ENCODE data around the gene IFT20. TPM values are rescaled to one million over a fixed set of nuclear protein-coding genes. Genes with fewer than 3 reads are reported as not detected.

Gene IFT20
- total and polyA plus RNA-seq, 9 donors: 20.2 to 49.2 (median 31.7) TPM

DNA sequence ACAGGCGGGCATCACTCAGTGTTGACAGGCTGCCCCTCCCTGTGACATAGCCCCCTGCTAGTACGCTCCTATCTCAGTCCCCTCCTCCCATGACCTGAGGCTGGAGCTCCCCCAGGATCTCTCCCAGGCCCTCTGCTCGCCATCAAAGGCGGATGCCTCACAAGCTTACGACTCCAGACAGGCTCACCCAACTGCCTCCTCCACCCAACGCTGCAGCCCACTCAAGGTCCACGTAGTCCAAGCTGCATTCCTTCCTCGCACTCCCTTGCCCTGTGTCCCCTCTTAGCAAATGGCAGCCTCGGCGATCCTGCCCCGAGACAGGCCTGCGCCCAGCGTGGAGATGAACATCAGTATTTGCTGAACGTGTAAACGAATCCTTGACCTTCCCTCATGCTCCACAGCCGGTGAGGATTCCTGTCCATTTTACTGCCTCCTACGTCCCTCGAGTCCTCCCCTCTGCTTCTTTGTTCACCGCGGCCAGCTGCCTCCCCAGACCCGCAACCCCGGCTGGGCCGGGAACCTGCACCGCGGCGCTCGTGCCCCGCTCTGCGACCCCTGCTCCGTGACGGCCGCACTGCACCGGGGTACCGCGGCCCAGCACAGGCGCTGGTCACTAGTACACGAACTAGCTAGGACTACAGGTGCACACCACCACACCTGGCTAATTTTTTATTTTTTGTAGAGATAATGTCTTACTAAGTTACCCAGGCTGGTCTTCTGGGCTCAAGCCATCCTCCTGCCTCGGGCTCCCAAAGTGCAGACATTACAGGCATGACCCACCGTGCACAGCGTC lies 17.1 kb downstream of the IFT20 start:
- DNase-seq: peak in 1 of 5 donors; percentile 41
- no peaks in the 10 kb centered on the region for H3K9me3 ChIP-seq

DNA sequence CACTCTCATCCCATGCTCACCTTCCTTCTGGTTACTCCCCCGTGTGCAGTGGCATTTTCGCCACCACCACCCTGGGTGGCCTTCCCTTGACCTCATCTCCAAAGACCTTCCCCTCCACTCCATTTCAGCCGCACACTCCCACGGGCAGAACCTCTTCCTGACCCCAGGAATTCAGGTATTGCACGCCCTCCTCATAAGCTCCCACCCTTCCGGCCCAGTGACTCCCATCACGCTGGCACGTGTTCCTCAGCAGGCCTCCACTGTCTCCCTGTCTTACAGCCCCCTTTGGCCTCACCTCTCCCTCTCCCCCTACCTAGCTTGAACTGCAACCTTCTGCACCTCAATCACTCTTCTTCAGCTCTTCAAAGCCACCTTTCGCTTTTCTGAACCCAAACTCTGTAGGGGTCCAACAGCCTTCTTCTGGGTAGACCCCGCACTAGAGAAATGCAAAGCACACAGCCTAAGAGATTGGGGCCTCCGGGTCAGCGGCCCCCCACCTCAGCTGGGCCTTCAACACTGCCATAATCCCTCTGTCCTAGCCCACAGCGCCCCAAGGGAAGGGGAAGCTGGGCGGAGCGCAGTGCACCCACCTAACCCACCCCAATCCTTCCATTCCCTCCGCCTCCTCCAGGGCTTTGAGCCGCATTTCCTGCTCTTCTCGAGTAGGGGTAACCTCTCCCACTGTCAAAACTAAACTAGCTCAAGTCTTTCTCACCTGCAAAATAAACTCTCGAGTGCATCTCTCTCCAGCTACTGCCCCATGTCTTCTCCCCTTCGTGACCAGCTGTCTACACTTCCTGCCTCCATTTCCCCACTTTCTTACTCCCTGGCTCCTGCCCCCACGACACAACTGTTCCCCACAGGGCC lies 17.9 kb downstream of the IFT20 start:
- TF ChIP-seq EP300 (IDR thresholded peaks at IDR 0.05) (no peak), POLR2A (IDR thresholded peaks at IDR 0.05) (no peak)
- TF ChIP-seq, protein P1, sequence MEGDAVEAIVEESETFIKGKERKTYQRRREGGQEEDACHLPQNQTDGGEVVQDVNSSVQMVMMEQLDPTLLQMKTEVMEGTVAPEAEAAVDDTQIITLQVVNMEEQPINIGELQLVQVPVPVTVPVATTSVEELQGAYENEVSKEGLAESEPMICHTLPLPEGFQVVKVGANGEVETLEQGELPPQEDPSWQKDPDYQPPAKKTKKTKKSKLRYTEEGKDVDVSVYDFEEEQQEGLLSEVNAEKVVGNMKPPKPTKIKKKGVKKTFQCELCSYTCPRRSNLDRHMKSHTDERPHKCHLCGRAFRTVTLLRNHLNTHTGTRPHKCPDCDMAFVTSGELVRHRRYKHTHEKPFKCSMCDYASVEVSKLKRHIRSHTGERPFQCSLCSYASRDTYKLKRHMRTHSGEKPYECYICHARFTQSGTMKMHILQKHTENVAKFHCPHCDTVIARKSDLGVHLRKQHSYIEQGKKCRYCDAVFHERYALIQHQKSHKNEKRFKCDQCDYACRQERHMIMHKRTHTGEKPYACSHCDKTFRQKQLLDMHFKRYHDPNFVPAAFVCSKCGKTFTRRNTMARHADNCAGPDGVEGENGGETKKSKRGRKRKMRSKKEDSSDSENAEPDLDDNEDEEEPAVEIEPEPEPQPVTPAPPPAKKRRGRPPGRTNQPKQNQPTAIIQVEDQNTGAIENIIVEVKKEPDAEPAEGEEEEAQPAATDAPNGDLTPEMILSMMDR (IDR thresholded peaks at IDR 0.05): no peak
- DNase-seq: no peak
- WGBS, 3 donors: 82% methylated on average over 21 of the region's 21 CpGs
- intact Hi-C loops (cut with DNase I): no loop called here
- Histone ChIP-seq H3K9me3 (no peaks in the 10 kb centered on the region), H3K27me3 (no peaks in the 10 kb centered on the region), H3K36me3 (no peaks in the 10 kb centered on the region), H3K27ac (no peak overlapping the region), H3K4me3 (no peak overlapping the region), H3K4me1 (ENCODE audit: insufficient read depth) (peaks cover 6% of the 10 kb centered on the region)

More for the DNA sequence above, 17.1 kb downstream of the IFT20 start:
- Histone ChIP-seq H3K27ac (peak overlapping the region in 1 of 2 donors; percentile 16), H3K4me3 (peak overlapping the region; percentile 50), H3K4me1 (ENCODE audit: insufficient read depth) (peaks cover 6% of the 10 kb centered on the region), H3K27me3 (no peaks in the 10 kb centered on the region), H3K36me3 (no peaks in the 10 kb centered on the region)
- WGBS, 3 donors: 8 to 12% (median 11%) methylated on average over 40 of the region's 40 CpGs
- intact Hi-C loops (cut with DNase I): no loop called here
- no peak for TF ChIP-seq POLR2A (IDR thresholded peaks at IDR 0.05)
- TF ChIP-seq, protein P1 (IDR thresholded peaks at IDR 0.05): no peak

DNA sequence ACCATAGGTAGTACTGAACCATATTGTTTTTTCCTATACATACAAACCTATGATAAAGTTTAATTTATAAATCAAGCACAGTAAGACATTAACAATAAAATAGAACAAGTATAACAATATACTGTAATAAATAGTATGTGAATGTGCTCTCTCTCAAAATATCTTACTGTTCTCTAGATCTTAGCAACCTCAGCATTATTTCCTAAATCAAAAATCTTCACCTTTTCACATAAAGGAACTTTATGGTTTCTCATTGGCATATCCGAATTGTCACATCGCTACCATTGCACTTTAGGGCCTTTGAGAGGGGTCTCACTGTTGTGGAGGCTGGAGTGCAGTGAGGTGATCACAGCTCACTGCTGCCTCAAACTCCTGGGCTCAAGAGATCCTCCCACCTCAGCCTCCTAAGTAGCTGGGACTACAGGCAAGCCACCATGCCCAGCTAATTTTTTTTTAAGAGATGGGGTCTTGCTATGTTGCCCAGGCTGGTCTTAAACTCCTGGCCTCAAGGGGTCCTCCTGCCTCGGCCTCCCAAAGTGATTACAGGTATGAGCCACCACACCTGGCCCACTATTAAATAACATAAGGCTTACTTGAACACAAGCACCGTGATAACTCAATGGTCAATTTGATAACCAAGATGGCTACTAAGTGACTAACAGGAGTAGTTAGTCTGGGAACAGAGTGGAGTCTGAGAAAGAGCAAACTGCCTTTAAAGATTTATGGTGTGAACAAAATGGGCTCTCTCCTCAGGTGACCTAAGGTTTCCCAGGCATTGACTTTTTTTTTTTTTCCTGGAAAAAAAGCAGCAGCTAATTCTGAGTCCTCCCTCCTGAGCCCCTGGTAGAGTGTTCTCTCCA lies 19.2 kb downstream of the IFT20 start:
- Histone ChIP-seq H3K9me3 (no peaks in the 10 kb centered on the region), H3K27ac (no peak overlapping the region), H3K27me3 (no peaks in the 10 kb centered on the region), H3K36me3 (no peaks in the 10 kb centered on the region), H3K4me1 (ENCODE audit: insufficient read depth) (peaks cover 6% of the 10 kb centered on the region), H3K4me3 (no peak overlapping the region)
- DNase-seq: no peak
- TF ChIP-seq POLR2A (IDR thresholded peaks at IDR 0.05) (no peak), EP300 (IDR thresholded peaks at IDR 0.05) (no peak)
- intact Hi-C loops (cut with DNase I): no loop called here
- WGBS, 3 donors: 94% methylated on average over 4 of the region's 4 CpGs

DNA sequence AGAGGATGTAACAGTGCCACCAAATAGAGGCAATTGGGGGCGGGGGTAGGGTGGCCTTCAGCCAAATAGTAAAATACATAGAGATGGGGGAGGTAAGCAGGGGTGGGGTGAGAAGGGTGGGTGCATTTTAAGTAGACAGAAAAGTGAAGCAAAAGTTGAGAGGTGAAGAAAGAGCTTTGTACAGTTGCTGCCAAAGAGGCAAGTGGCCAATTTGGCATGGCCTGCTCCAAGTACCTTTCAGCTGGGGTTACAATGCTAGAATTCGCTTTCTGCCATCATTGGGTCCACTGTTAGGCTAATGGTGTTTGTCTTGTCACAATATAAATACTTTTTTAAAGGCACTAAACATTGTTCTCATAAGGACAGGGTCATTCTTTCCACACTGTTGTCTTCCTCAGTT lies 21.4 kb downstream of the IFT20 start:
- Histone ChIP-seq H3K27ac (no peak overlapping the region), H3K36me3 (no peaks in the 10 kb centered on the region), H3K27me3 (no peaks in the 10 kb centered on the region), H3K4me1 (ENCODE audit: insufficient read depth) (peaks cover 5% of the 10 kb centered on the region), H3K4me3 (no peak overlapping the region), H3K9me3 (no peaks in the 10 kb centered on the region)
- 77 to 88% (median 88%) methylated on average over 2 of the region's 2 CpGs for WGBS, 3 donors
- DNase-seq: no peak
- no peak for TF ChIP-seq EP300 (IDR thresholded peaks at IDR 0.05)
- TF ChIP-seq, protein P1 (IDR thresholded peaks at IDR 0.05): no peak
- no peak for TF ChIP-seq POLR2A (IDR thresholded peaks at IDR 0.05)
- intact Hi-C loops (cut with DNase I): no loop called here
